ENCODE data around the gene STAT1. TPM values are rescaled to one million over a fixed set of nuclear protein-coding genes. Genes with fewer than 3 reads are reported as not detected.

The STAT1 gene
- total RNA-seq, 1 donor from 2014 or later: 66.3 TPM

- Histone ChIP-seq H3K27me3 (ENCODE audit: control insufficient read depth, insufficient read depth, low read length) (no peaks in the 10 kb centered on the region), H3K36me3 (ENCODE audit: control insufficient read depth, insufficient read depth, low read length) (no peaks in the 10 kb centered on the region), H3K4me3 (ENCODE audit: low read depth, low read length) (no peak overlapping the region)
- TF ChIP-seq CTCF (IDR thresholded peaks at IDR 0.05; ENCODE audit: insufficient read depth, low read length, poor library complexity, severe bottlenecking): no peak
- DNase-seq (ENCODE audit: low read depth): no peak
Measured at GRCh38 chr2:191003405-191004309, 10.3 kb downstream of the STAT1 start.

GRCh38 chr2:191001624-191002023, 12.3 kb downstream of the STAT1 start:
- TF ChIP-seq CTCF (IDR thresholded peaks at IDR 0.05; ENCODE audit: insufficient read depth, low read length, poor library complexity, severe bottlenecking): no peak
- H3K36me3 ChIP-seq (ENCODE audit: control insufficient read depth, insufficient read depth, low read length): no peaks in the 10 kb centered on the region
- H3K27me3 ChIP-seq (ENCODE audit: control insufficient read depth, insufficient read depth, low read length): no peaks in the 10 kb centered on the region
- no peak overlapping the region for H3K4me3 ChIP-seq (ENCODE audit: low read depth, low read length)
- DNase-seq (ENCODE audit: low read depth): no peak

- no peak for TF ChIP-seq CTCF (IDR thresholded peaks at IDR 0.05; ENCODE audit: insufficient read depth, low read length, poor library complexity, severe bottlenecking)
- DNase-seq (ENCODE audit: low read depth): no peak
- peaks cover under 1% of the 10 kb centered on the region for H3K36me3 ChIP-seq (ENCODE audit: control insufficient read depth, insufficient read depth, low read length)
- no peaks in the 10 kb centered on the region for H3K27me3 ChIP-seq (ENCODE audit: control insufficient read depth, insufficient read depth, low read length)
- no peak overlapping the region for H3K4me3 ChIP-seq (ENCODE audit: low read depth, low read length)
Measured at GRCh38 chr2:191001032-191001431, 12.9 kb downstream of the STAT1 start.

GRCh38 chr2:190999949-191000665, 13.9 kb downstream of the STAT1 start:
- H3K4me3 ChIP-seq (ENCODE audit: low read depth, low read length): no peak overlapping the region
- peaks cover 2% of the 10 kb centered on the region for H3K36me3 ChIP-seq (ENCODE audit: control insufficient read depth, insufficient read depth, low read length)
- no peaks in the 10 kb centered on the region for H3K27me3 ChIP-seq (ENCODE audit: control insufficient read depth, insufficient read depth, low read length)
- TF ChIP-seq CTCF (IDR thresholded peaks at IDR 0.05; ENCODE audit: insufficient read depth, low read length, poor library complexity, severe bottlenecking): no peak
- DNase-seq (ENCODE audit: low read depth): no peak

- no peak for TF ChIP-seq CTCF (IDR thresholded peaks at IDR 0.05; ENCODE audit: insufficient read depth, low read length, poor library complexity, severe bottlenecking)
- Histone ChIP-seq H3K36me3 (ENCODE audit: control insufficient read depth, insufficient read depth, low read length) (peaks cover 4% of the 10 kb centered on the region), H3K27me3 (ENCODE audit: control insufficient read depth, insufficient read depth, low read length) (no peaks in the 10 kb centered on the region), H3K4me3 (ENCODE audit: low read depth, low read length) (no peak overlapping the region)
- no peak for DNase-seq (ENCODE audit: low read depth)
Measured at GRCh38 chr2:190999058-190999457, 14.9 kb downstream of the STAT1 start.
